ENCODE measurements around the gene TMEM254. TPM values are rescaled to one million over a fixed set of nuclear protein-coding genes. Genes with fewer than 3 reads are reported as not detected.

The TMEM254 gene
- 11.7 and 16.9 TPM in 2 replicates for total RNA-seq

GRCh38 chr10:80078448-80079311, at the start of gene TMEM254:
Gene TMEM254 (plus strand): TSS chr10:80078665. CDS start chr10:80078700, 35 bp downstream.

GRCh38 chr10:80132299-80133139, 54.1 kb downstream of the TMEM254 start, which contains the start of gene PLAC9:
Gene PLAC9 (plus strand): TSS chr10:80132730. CDS start chr10:80132763, 33 bp downstream.

Other genes starting within 250 kb of the TMEM254 start
- 0.63 TPM in 1 of 2 replicates, not detected in the other for gene SFTPD, start 129.6 kb upstream of the TMEM254 start, total RNA-seq
- gene PLAC9, start 54.1 kb downstream of the TMEM254 start, total RNA-seq: not detected in 2 replicates
- 136 and 204 TPM in 2 replicates for gene ANXA11, start 126.9 kb downstream of the TMEM254 start, total RNA-seq
- gene MAT1A, start 211.0 kb downstream of the TMEM254 start, total RNA-seq: not detected in 2 replicates

Measured in mesangial cell (primary cell).